Heart left ventricle (tissue), 16 donors: ENCODE data around the gene TMEM213. TPM values are rescaled to one million over a fixed set of nuclear protein-coding genes. Genes with fewer than 3 reads are reported as not detected.

ENCODE experiments used
- ATAC-seq, 4 donors: fragments of 200-7000 bp; cut with Tn5 transposase; one replicate each; pipeline ENCODE4 v1.9.1; 2020 to 2022; ENCODE audit warnings: moderate library complexity in 4 of 4, mild to moderate bottlenecking in 3 of 4, moderate number of reproducible peaks in 1 of 4
- DNase-seq, 5 donors: peaks; one replicate each; pipeline ENCODE4 v3.0.0-alpha.2; 2020
- H3K27ac ChIP-seq, 12 donors: fragments of 200-600 bp; sonication (generic) in 4 of 12; one replicate each; pipeline versions ENCODE4 v1.5.0 to v1.8.0; 2016 to 2022; ENCODE audit warnings: mild to moderate bottlenecking in 2 of 12
- H3K27me3 ChIP-seq, 9 donors: fragments of 200-600 bp; sonication (generic) in 2 of 9; one replicate each; pipeline versions ENCODE4 v1.5.1 to v1.8.0; 2016 to 2022; ENCODE audit warnings: mild to moderate bottlenecking in 3 of 9
- H3K36me3 ChIP-seq, 9 donors: fragments of 200-600 bp; sonication (generic) in 2 of 9; one replicate each; pipeline versions ENCODE4 v1.5.0 to v1.8.0; 2018 to 2022; ENCODE audit warnings: mild to moderate bottlenecking in 2 of 9
- H3K4me1 ChIP-seq, 12 donors: fragments of 200-600 bp; sonication (generic) in 4 of 12; one replicate each; pipeline versions ENCODE4 v1.5.0 to v1.8.0; 2016 to 2022; ENCODE audit warnings: mild to moderate bottlenecking in 3 of 12
- H3K4me3 ChIP-seq, 12 donors: fragments of 200-600 bp; sonication (generic) in 4 of 12; one replicate each; pipeline versions ENCODE4 v1.5.0 to v1.8.0; 2017 to 2022; ENCODE audit warnings: mild to moderate bottlenecking in 9 of 12, moderate library complexity in 4 of 12
- H3K9me3 ChIP-seq, 12 donors: fragments of 200-600 bp; sonication (generic) in 4 of 12; one replicate each; pipeline versions ENCODE4 v1.5.0 to v1.8.0; 2016 to 2022; ENCODE audit warnings: mild to moderate bottlenecking in 1 of 12
- CTCF ChIP-seq, 12 donors: fragments of 200-600 bp; sonication (generic) in 4 of 12; IDR thresholded peaks; one replicate each; pipeline versions ENCODE4 v1.5.0 to v1.8.0; 2018 to 2022; ENCODE audit warnings: antibody characterized with exemption in 12 of 12, mild to moderate bottlenecking in 5 of 12
- POLR2A ChIP-seq, 2 donors: fragments of 450-650 bp; IDR thresholded peaks; one replicate each; pipeline ENCODE4 v1.6.1; 2017; ENCODE audit warnings: antibody characterized with exemption in 2 of 2, mild to moderate bottlenecking in 2 of 2, moderate library complexity in 2 of 2
- whole genome bisulfite sequencing, 4 donors: extraction: QIAGEN DNeasy Blood & Tissue Kit in 2 of 4; methylation state at CpG; one replicate each; pipeline versions ENCODE4 v1.1.5 to v1.1.7; 2013 to 2018; 5-methylcytosine and 5-hydroxymethylcytosine counted together
- intact Hi-C, 10 donors: fragments of 100-400 bp; cut with DNase I; formaldehyde crosslinking; loops; one replicate each; pipeline versions ENCODE4 v1.11.1 to v1.14.2; 2022
- polyA plus RNA-seq, 2 donors: library from polyadenylated mRNA; stranded (reverse); fragments of 200-250 nt; gene quantifications; one replicate each; pipeline ENCODE4 v1.2.3, GENCODE V29; 2013
- total RNA-seq, 9 donors: library from RNA; depleted of rRNA in 2 of 9; stranded (reverse); fragments of >200 nt in 2 of 9; fragmentation: NEBNext Ultra II Directional in 3 of 9; extraction: Animal tissue kit (Norgen Biotek cat#: 25700) in 3 of 9; gene quantifications; one replicate each; pipeline versions ENCODE4 v1.1.0 to v1.2.4, GENCODE V29; 2016 to 2023
- donor health status: ischemic (EF 13 %, LVEDD 7.1; RV severe dilation, severe dysfunction).
- donor health status: healthy with polysubstance abuse.
- donor health status: DM: no; HTN: yes; CAD: no.
- donor health status: DM: no; HTN: no; CAD: no.
- donor health status: ischemic (EF 25% LVEDD 6.9; RV normal size, moderate dysfunction).
- donor health status: ischemic (EF 25% LVEDD 5.7; RV mildly dilated, moderate dysfunction).
- donor health status: healthy.
- donor health status: DM: yes; HTN: yes; CAD: no.
- donor health status: ischemic (EF 35%, LVEDD 5.7; RV mildly dilated, moderate dysfunction).
- donor health status: nonischemic (EF 11% LVEDD 7.7; RV severe dilation, severe dysfunction).
- donor health status: DM: yes; HTN: yes; CAD: no.
- donor health status: PGD.
- donor health status: ischemic (EF 29% LVEDD 5.4; RV normal size, mild dysfunction).
- donor health status: nonischemic (EF 23%, LVEDD 6.1; RV moderate dilation, normal function).

TMEM213 gene
- total and polyA plus RNA-seq, 11 donors, result not detected

- Histone ChIP-seq H3K36me3 (no peaks in the 10 kb centered on the region), H3K27me3 (peaks cover 0 to 10% (median 0%) of the 10 kb centered on the region in 9 donors), H3K9me3 (no peaks in the 10 kb centered on the region), H3K27ac (no peak overlapping the region), H3K4me3 (no peak overlapping the region), H3K4me1 (peaks cover 0 to 3% (median 0%) of the 10 kb centered on the region in 12 donors)
- WGBS, 4 donors, result 81 to 85% (median 83%) methylated on average over 10 of the region's 10 CpGs
- no peak for DNase-seq
- intact Hi-C loops, result no loop called here
- TF ChIP-seq CTCF (IDR thresholded peaks at IDR 0.05) (no peak), POLR2A (IDR thresholded peaks at IDR 0.05) (no peak)
- no peak for ATAC-seq
Observed at GRCh38 chr7:138755331-138755747, 42.5 kb upstream of the TMEM213 start.

- Histone ChIP-seq H3K36me3 (no peaks in the 10 kb centered on the region), H3K9me3 (no peaks in the 10 kb centered on the region), H3K27me3 (peaks cover 0 to 7% (median 0%) of the 10 kb centered on the region in 9 donors), H3K4me1 (peaks cover 0 to 3% (median 0%) of the 10 kb centered on the region in 12 donors), H3K27ac (no peak overlapping the region), H3K4me3 (no peak overlapping the region)
- TF ChIP-seq POLR2A (IDR thresholded peaks at IDR 0.05) (no peak), CTCF (IDR thresholded peaks at IDR 0.05) (no peak)
- 66 to 83% (median 76%) methylated on average over 4 of the region's 4 CpGs for WGBS, 4 donors
- ATAC-seq (no peak), DNase-seq (no peak)
- intact Hi-C loops, result no loop called here
Observed at GRCh38 chr7:138755842-138756590, 41.8 kb upstream of the TMEM213 start.

DNA sequence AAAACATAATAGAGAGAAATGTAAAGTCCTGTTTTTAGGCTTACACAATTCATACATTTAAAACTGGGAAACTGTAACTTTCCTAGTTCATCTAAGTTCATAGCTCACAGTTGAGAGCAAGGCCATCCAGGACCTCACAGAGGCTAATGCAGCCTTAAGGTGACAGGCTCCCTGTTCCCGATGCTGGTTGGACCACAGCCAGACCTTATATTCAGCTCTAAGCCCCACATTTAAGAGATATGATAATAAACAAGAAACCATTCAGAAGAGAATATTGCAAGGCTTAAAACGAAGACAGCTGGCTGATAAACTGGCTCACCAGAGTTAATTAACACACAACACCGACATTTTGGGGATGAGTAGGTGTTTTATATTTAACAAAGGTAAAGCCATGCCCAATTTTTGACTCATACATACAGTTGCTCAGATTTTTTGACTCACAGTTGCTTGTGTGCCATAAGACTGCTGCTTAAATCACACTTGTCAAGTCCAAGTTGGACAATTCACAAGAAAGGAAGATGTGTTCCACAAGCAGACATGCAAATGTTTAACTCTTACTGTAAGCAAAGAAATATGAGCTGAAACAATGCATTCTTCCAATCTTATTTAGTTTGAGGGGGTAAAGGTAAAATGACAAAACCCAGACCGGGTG lies 41.1 kb upstream of the TMEM213 start:
- Histone ChIP-seq H3K9me3 (no peaks in the 10 kb centered on the region), H3K4me1 (peaks cover 0 to 3% (median 0%) of the 10 kb centered on the region in 12 donors), H3K27me3 (peaks cover 0 to 3% (median 0%) of the 10 kb centered on the region in 9 donors), H3K4me3 (no peak overlapping the region), H3K27ac (no peak overlapping the region), H3K36me3 (no peaks in the 10 kb centered on the region)
- intact Hi-C loops, result no loop called here
- ATAC-seq, result no peak
- TF ChIP-seq CTCF (IDR thresholded peaks at IDR 0.05) (no peak), POLR2A (IDR thresholded peaks at IDR 0.05) (no peak)
- 55 to 63% (median 60%) methylated on average over 4 of the region's 4 CpGs for WGBS, 4 donors
- no peak for DNase-seq

DNA sequence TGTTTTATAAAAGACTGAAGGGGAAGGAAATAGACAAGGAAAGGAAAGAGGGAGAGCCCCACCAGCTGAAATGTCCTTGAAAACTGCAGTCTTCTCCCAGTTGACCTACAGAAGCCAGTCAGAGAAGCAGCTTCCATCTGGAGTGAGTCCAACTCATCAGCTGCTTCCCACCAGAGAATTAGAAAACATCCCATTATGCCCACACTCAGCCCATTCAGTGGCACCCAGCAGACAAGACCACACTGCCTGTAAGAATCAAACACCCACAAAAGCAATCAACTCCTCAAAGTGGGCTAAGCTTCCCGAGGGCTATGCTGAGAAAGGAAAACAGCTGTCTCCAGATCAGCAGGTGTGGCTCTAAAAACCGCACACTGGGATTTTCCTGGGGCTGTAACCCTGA lies 29.6 kb upstream of the TMEM213 start:
- TF ChIP-seq POLR2A (IDR thresholded peaks at IDR 0.05), result no peak
- TF ChIP-seq CTCF (IDR thresholded peaks at IDR 0.05), result no peak
- Histone ChIP-seq H3K36me3 (no peaks in the 10 kb centered on the region), H3K27ac (no peak overlapping the region), H3K27me3 (no peaks in the 10 kb centered on the region), H3K4me3 (no peak overlapping the region), H3K9me3 (no peaks in the 10 kb centered on the region), H3K4me1 (no peaks in the 10 kb centered on the region)
- WGBS, 4 donors, result 47 to 75% (median 69%) methylated on average over 1 to 2 of the region's 2 CpGs
- ATAC-seq, result no peak
- intact Hi-C loops, result no loop called here
- no peak for DNase-seq
